ENCODE results near the gene GPR158.

GPR158 gene

DNA sequence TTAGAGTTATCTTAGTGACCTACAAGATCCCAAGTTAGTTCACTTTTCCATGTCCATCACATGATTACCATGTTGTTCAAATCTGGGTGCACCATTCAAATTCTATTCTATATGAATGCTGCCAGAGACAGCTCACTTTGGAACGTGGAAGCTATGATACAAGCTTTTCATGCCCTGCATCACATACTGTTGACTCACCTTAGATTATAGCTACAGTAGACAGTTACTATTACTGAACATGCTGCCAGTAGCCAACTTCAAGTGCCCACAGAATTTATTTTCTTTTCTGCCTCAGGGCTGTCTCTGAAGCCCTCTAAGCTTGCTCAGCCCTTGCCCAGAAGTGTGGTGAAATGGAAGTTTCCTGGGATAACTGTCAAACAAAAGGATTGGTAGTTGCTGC, 231.1 kb downstream of the GPR158 start:
- DNase-seq: no peak

- DNase-seq: no peak
Observed at GRCh38 chr10:25417611-25418010, 242.8 kb downstream of the GPR158 start.

- DNase-seq: no peak
Observed at GRCh38 chr10:25425776-25426175, 251.0 kb downstream of the GPR158 start.

GRCh38 chr10:25436431-25436830, 261.6 kb downstream of the GPR158 start:
- DNase-seq: no peak

DNA sequence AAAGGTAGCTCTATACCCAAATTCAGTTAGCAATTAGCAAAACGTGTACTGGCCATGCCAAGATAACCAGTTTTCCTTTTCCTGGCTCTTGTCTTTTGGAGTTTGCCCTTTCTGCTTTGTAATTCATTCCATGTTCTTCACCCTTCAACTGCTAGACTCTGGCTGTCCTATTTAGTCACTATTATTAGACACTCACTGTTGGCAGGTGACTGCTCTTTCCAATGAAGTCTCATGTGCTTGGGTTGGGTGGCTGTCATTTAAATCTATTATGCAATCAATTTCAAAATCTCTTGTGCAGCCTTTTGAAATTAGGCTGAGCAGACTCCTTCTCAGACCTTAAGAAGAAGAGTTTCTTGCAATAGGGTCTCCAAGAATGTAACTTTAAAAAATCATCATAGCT, 266.5 kb downstream of the GPR158 start:
- DNase-seq: no peak

- DNase-seq: no peak
Observed at GRCh38 chr10:25444266-25444665, 269.5 kb downstream of the GPR158 start.

- no peak for DNase-seq
Observed at GRCh38 chr10:25451401-25451800, 276.6 kb downstream of the GPR158 start.

DNA sequence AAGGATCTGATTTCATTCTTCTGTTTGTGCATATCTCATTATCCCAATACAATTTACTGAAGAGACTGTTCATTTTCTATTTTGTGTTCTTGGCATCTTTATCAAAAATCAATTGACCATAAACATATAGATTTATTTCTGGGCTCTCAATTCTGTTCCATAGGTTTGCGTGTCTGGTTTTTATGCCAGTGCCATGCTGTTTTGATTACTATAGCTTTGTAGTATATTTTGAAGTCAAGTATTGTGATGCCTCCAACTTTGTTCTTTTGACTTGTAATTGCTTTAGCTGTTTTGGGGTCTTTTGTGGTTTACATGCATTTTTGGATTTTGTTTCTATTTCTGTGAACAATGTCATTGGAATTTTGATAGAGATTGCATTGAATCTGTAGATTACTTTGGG, 278.8 kb downstream of the GPR158 start:
- no peak for DNase-seq

- DNase-seq: no peak
Observed at GRCh38 chr10:25455980-25456567, 281.3 kb downstream of the GPR158 start.

DNA sequence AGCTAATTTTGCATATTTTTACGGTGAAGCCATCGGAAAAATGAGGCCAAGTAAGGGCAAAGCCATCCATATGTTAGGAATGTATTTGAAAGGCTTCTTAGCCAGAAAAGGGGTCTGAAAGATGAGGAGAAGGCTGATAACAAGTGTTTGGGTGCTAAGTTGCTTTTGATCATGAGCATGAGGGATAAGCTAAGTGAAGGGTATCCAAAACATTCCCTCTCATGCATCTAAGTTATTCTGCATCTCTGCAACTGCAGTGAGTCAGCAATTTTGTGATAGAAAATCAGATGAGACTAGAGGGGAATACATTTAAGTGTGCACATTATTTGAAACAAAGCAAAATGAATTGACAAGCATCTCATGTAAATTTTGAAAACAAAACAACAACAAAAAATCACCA, 282.8 kb downstream of the GPR158 start:
- DNase-seq: no peak

- peak; percentile 4 to 43 for DNase-seq
Observed at GRCh38 chr10:25465582-25466372, 291.0 kb downstream of the GPR158 start.

GRCh38 chr10:25467881-25468280, 293.1 kb downstream of the GPR158 start:
- DNase-seq: no peak

- no peak for DNase-seq
Observed at GRCh38 chr10:25481467-25481866, 306.7 kb downstream of the GPR158 start.

- DNase-seq: peak in 1 of 2 experiments; percentile 2
Observed at GRCh38 chr10:25483999-25484398, 309.2 kb downstream of the GPR158 start.

- no peak for DNase-seq
Observed at GRCh38 chr10:25487266-25487665, 312.5 kb downstream of the GPR158 start.

DNA sequence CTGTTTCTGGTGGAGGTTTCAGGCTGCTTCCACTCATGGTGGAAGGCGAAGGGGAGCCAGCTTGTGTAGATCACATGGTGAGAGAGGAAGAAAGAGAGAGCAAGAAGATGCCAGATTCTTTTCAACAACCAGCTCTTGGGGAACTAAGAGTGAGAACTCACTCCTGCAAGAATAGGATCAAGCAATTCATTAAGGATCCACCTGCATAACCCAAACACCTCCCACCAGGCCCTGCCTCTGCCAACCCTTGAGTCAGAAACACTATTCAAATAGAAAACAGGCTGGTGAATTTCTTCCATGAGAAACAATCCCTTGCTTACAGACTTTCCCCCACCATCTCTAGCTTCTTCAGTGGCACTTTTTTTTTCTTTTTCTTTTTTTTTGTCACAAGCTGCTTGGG, 317.2 kb downstream of the GPR158 start:
- DNase-seq: no peak

- no peak for DNase-seq
Observed at GRCh38 chr10:25492680-25493079, 317.9 kb downstream of the GPR158 start.

GRCh38 chr10:25493122-25493893, 318.5 kb downstream of the GPR158 start:
- peak in 1 of 2 experiments; percentile 26 for DNase-seq

DNA sequence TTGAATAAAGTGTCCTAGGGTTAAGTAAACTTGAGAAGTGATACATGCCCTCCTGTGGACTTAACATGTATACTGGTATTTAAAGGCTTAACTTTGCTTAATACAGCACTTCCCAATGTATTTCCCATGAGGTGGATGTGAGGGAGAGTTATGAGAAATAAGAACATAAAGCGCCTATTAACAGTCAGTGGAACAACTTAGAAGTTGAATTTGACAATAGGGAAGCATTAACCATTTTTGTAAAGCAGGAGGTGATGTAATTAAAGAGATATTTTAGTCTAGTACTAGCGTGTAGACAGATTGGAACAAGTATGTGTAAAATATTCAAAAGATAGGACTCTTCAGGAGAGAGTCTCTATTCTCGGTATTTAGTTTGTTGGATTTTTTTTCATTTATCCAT, 322.4 kb downstream of the GPR158 start:
- no peak for DNase-seq

- DNase-seq: no peak
Observed at GRCh38 chr10:25498645-25499044, 323.8 kb downstream of the GPR158 start.

DNA sequence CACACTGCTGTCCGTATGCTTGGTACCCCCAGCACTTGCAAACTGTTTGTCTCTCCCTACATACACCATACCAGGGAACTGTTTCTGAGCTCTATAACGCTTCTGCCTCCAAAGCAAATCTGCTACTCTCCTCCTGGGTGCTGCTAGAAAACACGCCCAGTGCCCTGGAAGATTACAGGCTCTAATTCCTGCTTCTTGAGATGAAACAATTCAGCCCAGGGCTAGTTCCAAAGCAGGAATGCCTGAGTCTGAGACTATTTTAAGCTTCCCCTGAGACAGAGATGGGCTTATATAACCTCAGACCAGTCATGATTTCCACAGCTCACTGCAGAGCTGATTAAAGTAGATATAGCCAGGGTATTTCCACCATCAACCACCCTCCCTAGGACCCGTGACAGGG, 327.1 kb downstream of the GPR158 start:
- DNase-seq: no peak

DNA sequence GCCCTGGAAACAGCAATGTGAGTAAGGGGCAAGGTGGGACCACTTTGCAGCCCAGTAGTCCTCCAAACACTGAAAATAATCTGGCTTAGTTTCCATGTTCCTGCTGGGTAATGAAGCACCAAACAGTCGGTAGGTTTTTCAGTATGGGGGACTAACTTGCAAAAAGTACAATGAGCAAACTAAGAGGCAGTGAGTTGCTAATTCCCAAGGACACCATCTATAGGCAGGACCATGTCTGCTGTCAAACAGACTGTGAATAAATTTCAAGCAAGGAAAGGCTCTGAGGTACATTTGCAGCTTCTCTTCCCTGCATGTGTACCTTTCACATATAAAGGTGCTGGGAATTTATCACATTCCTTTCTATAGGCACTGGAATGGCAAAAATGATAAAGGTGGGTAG, 327.7 kb downstream of the GPR158 start:
- no peak for DNase-seq

GRCh38 chr10:25504306-25504705, 329.5 kb downstream of the GPR158 start:
- DNase-seq: no peak

- no peak for DNase-seq
Observed at GRCh38 chr10:25504838-25505237, 330.0 kb downstream of the GPR158 start.

All from NCI-H2081 (cell line).